Right cardiac atrium (tissue), 5 donors: ENCODE data around the gene CSAD. TPM values are rescaled to one million over a fixed set of nuclear protein-coding genes. Genes with fewer than 3 reads are reported as not detected.
A peak's percentile ranks its signal among the peaks of the same experiment; 100 is the strongest.
"Not testable (repeated sequence)": the region's sequence is repeated elsewhere in the genome, so short reads cannot be mapped to it uniquely, and the experiment has no call there.

Experiments
- ATAC-seq, 2 donors: fragments of 200-7000 bp; cut with Tn5 transposase; one replicate each; pipeline versions ENCODE4 v1.8.0 to v1.9.1; 2020; ENCODE audit warnings: moderate library complexity in 2 of 2, mild to moderate bottlenecking in 1 of 2
- DNase-seq, 3 donors: peaks; one replicate each; pipeline ENCODE4 v3.0.0-alpha.2; 2020
- H3K27ac ChIP-seq: one replicate; pipeline ENCODE4 v1.5.1; 2013; ENCODE audit warnings: mild to moderate bottlenecking, low read length, control low read depth, moderate library complexity
- H3K27me3 ChIP-seq: one replicate; pipeline ENCODE4 v1.6.1; 2013; ENCODE audit not compliant: control insufficient read depth, insufficient read depth
- H3K4me1 ChIP-seq: one replicate; pipeline ENCODE4 v1.6.1; 2013; ENCODE audit warnings: low read length; ENCODE audit not compliant: control insufficient read depth, insufficient read depth
- H3K4me3 ChIP-seq: one replicate; pipeline ENCODE4 v1.5.1; 2013; ENCODE audit warnings: low read length, control low read depth
- H3K9me3 ChIP-seq: one replicate; pipeline ENCODE4 v1.6.1; 2013; ENCODE audit warnings: low read length; ENCODE audit not compliant: control insufficient read depth
- WGBS: extraction: QIAGEN DNeasy Blood & Tissue Kit; methylation state at CpG from one replicate; pipeline ENCODE4 v1.1.7; 2013; 5-methylcytosine and 5-hydroxymethylcytosine counted together
- intact Hi-C, 4 donors: fragments of 100-400 bp; cut with DNase I; formaldehyde crosslinking; loops; one replicate each; pipeline versions ENCODE4 v1.11.0 to v1.14.0; 2022 to 2023
- polyA plus RNA-seq: library from polyadenylated mRNA; stranded (reverse); fragments of 200-250 nt; gene quantifications from one replicate; pipeline ENCODE4 v1.2.3, GENCODE V29; 2013
- total RNA-seq, 4 donors: library from RNA; stranded (reverse); fragmentation: NEBNext Ultra II Directional; extraction: Animal tissue kit (Norgen Biotek cat#: 25700); gene quantifications; one replicate each; pipeline ENCODE4 v1.2.1, GENCODE V29; 2021
- donor health status: healthy with polysubstance abuse.
- donor health status: DM: no; HTN: yes; CAD: no.
- donor health status: DM: no; HTN: no; CAD: no.
- donor health status: DM: no; HTN: yes; CAD: no; lungs with severe emphysema.
- donor health status: DM: yes; HTN: yes; CAD: no.

CSAD gene
- total and polyA plus RNA-seq, 5 donors = 10.3 to 16.2 (median 12.5) TPM

GRCh38 chr12:53207042-53207441 is 26.3 kb upstream of the CSAD start, which contains the start of gene ITGB7:
Gene ITGB7 (minus strand): TSS chr12:53207251. CDS start chr12:53200443, 6,808 bp downstream.
- DNase-seq = peak in 1 of 3 donors; percentile 39
- Histone ChIP-seq H3K27me3 (no peaks in the 10 kb centered on the region), H3K4me3 (no peak within 1 kb of the TSS), H3K9me3 (no peaks in the 10 kb centered on the region), H3K27ac (no peak within 1 kb of the TSS), H3K4me1 (peaks cover 7% of the 10 kb centered on the region)
- intact Hi-C loops = no loop called here
- ATAC-seq = no peak
- 58% methylated on average over 5 of the region's 5 CpGs for WGBS

GRCh38 chr12:53205747-53206419 is 25.2 kb upstream of the CSAD start:
- Histone ChIP-seq H3K4me1 (peaks cover 7% of the 10 kb centered on the region), H3K9me3 (no peaks in the 10 kb centered on the region), H3K27ac (no peak overlapping the region), H3K4me3 (no peak overlapping the region), H3K27me3 (no peaks in the 10 kb centered on the region)
- no peak for ATAC-seq
- WGBS = 78% methylated on average over 7 of the region's 7 CpGs
- intact Hi-C loops = no loop called here
- no peak for DNase-seq

GRCh38 chr12:53204351-53204750 is 23.6 kb upstream of the CSAD start:
- no peaks in the 10 kb centered on the region for H3K9me3 ChIP-seq
- ATAC-seq (no peak), DNase-seq (no peak)
- H3K27ac ChIP-seq = no peak overlapping the region
- H3K4me1 ChIP-seq = peaks cover 7% of the 10 kb centered on the region
- intact Hi-C loops = no loop called here
- H3K27me3 ChIP-seq = no peaks in the 10 kb centered on the region
- 88% methylated on average over 1 of the region's 1 CpG for WGBS
- H3K4me3 ChIP-seq = no peak overlapping the region

GRCh38 chr12:53202316-53202715 is 21.6 kb upstream of the CSAD start:
- H3K27me3 ChIP-seq, H3K4me1 ChIP-seq, ATAC-seq, H3K4me3 ChIP-seq, DNase-seq, H3K27ac ChIP-seq, intact Hi-C loops, H3K9me3 ChIP-seq: not testable (repeated sequence)
- WGBS = 90% methylated on average over 7 of the region's 7 CpGs

GRCh38 chr12:53201639-53202038 is 20.9 kb upstream of the CSAD start:
- DNase-seq (no peak), ATAC-seq (no peak)
- intact Hi-C loops = no loop called here
- 91% methylated on average over 4 of the region's 4 CpGs for WGBS
- Histone ChIP-seq H3K27ac (no peak overlapping the region), H3K9me3 (no peaks in the 10 kb centered on the region), H3K4me1 (no peaks in the 10 kb centered on the region), H3K27me3 (no peaks in the 10 kb centered on the region), H3K4me3 (no peak overlapping the region)

- intact Hi-C loops = no loop called here
- DNase-seq (no peak), ATAC-seq (no peak)
- H3K27me3 ChIP-seq = no peaks in the 10 kb centered on the region
- H3K4me3 ChIP-seq = no peak overlapping the region
- no peaks in the 10 kb centered on the region for H3K9me3 ChIP-seq
- no peak overlapping the region for H3K27ac ChIP-seq
- H3K4me1 ChIP-seq = no peaks in the 10 kb centered on the region
- 61% methylated on average over 1 of the region's 1 CpG for WGBS
These were observed 20.4 kb upstream of the CSAD start for GRCh38 chr12:53201177-53201541.

- intact Hi-C loops = no loop called here
- no peak for ATAC-seq
- peak in 1 of 3 donors; percentile 25 for DNase-seq
- H3K27ac ChIP-seq = no peak overlapping the region
- no peaks in the 10 kb centered on the region for H3K27me3 ChIP-seq
- no peaks in the 10 kb centered on the region for H3K4me1 ChIP-seq
- H3K4me3 ChIP-seq = no peak overlapping the region
- WGBS = 77% methylated on average over 10 of the region's 10 CpGs
- no peaks in the 10 kb centered on the region for H3K9me3 ChIP-seq
These were observed 19.9 kb upstream of the CSAD start for GRCh38 chr12:53200458-53201176.

GRCh38 chr12:53200107-53200457 is 19.4 kb upstream of the CSAD start:
- ATAC-seq = no peak
- H3K4me1 ChIP-seq = no peaks in the 10 kb centered on the region

GRCh38 chr12:53199700-53200099 is 19.0 kb upstream of the CSAD start:
- ATAC-seq (no peak), DNase-seq (no peak)
- H3K4me1 ChIP-seq = no peaks in the 10 kb centered on the region
- WGBS = 93% methylated on average over 3 of the region's 3 CpGs
- H3K9me3 ChIP-seq = no peaks in the 10 kb centered on the region
- no peaks in the 10 kb centered on the region for H3K27me3 ChIP-seq
- intact Hi-C loops = loop anchor here in 3 of 4 donors (5.0 to 10.0 kb wide), 4 partner anchors 37 to 135 kb away; no protein-coding TSS in a partner anchor
- no peak overlapping the region for H3K27ac ChIP-seq
- no peak overlapping the region for H3K4me3 ChIP-seq

More at GRCh38 chr12:53200107-53200457, 19.4 kb upstream of the CSAD start:
- H3K27me3 ChIP-seq = no peaks in the 10 kb centered on the region
- no peak for DNase-seq
- H3K27ac ChIP-seq = no peak overlapping the region
- H3K9me3 ChIP-seq = no peaks in the 10 kb centered on the region
- no peak overlapping the region for H3K4me3 ChIP-seq
- intact Hi-C loops = no loop called here
- 91% methylated on average over 2 of the region's 2 CpGs for WGBS

- ATAC-seq (no peak), DNase-seq (no peak)
- Histone ChIP-seq H3K27ac (no peak overlapping the region), H3K4me1 (no peaks in the 10 kb centered on the region), H3K4me3 (no peak overlapping the region), H3K9me3 (no peaks in the 10 kb centered on the region), H3K27me3 (no peaks in the 10 kb centered on the region)
- 84% methylated on average over 5 of the region's 5 CpGs for WGBS
- intact Hi-C loops = loop anchor here in 3 of 4 donors (5.0 to 10.0 kb wide), 4 partner anchors 36 to 134 kb away; no protein-coding TSS in a partner anchor
These were observed 17.9 kb upstream of the CSAD start for GRCh38 chr12:53198486-53199110.
